Mesothelial cell of epicardium (in vitro differentiated cells): Measurements from ENCODE around the gene NGEF. TPM values are rescaled to one million over a fixed set of nuclear protein-coding genes. Genes with fewer than 3 reads are reported as not detected.

ENCODE experiments used
- DNase-seq, 2 experiments: peaks; one replicate each; pipeline ENCODE4 v3.0.0; 2021; ENCODE audit warnings: low spot score in 2 of 2; ENCODE audit not compliant: unreplicated experiment in 2 of 2
- H3K27ac Mint-ChIP-seq: 2 replicates; pipeline ENCODE4 v1.8.0; 2021; ENCODE audit warnings: mixed read lengths
- H3K27me3 Mint-ChIP-seq: 2 replicates; pipeline ENCODE4 v1.8.0; 2021; ENCODE audit warnings: low read depth, mixed read lengths
- H3K36me3 Mint-ChIP-seq: 2 replicates; pipeline ENCODE4 v1.8.0; 2021; ENCODE audit warnings: mixed read lengths
- H3K4me1 Mint-ChIP-seq: 2 replicates; pipeline ENCODE4 v1.8.0; 2021; ENCODE audit warnings: mixed read lengths
- H3K4me3 Mint-ChIP-seq: 2 replicates; pipeline ENCODE4 v1.8.0; 2021; ENCODE audit warnings: mild to moderate bottlenecking, moderate library complexity, mixed read lengths
- H3K9me3 Mint-ChIP-seq: 2 replicates; pipeline ENCODE4 v1.8.0; 2021; ENCODE audit warnings: mixed read lengths
- total RNA-seq: library from RNA; stranded (reverse); gene quantifications from 3 replicates; pipeline ENCODE4 v1.2.1, GENCODE V29; 2021
- TF ChIP-seq, protein P1 (sequence below): fragments of 200-600 bp; sonication (generic); IDR thresholded peaks from one replicate; pipeline ENCODE4 v1.5.0; 2021; ENCODE audit warnings: antibody characterized with exemption; ENCODE audit not compliant: unreplicated experiment

The NGEF gene
- total RNA-seq, 1 donor from 2014 or later: 0.51 TPM

DNA sequence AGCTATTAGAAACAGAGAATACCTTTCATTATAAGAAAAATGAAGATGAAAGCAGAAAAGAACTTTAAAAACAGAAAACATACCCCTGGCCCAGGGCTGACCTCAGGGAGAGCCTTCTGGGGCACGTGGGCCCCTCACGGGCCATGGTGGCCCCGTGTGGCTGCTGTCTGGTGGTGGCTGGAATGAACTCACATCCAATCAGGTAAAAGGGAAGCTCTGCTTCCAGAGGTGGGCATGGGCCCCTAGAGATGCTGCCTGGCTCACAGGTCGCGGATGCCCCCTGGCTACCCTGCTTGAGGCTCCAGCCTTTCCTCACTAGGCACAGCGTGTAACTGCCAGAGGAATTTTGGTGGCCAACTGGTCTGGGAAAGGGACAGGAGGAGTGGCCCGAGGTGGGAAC lies 126.4 kb downstream of the NGEF start:
- Mint-ChIP-seq H3K4me1 (peaks cover 29% of the 10 kb centered on the region), H3K9me3 (no peaks in the 10 kb centered on the region), H3K4me3 (no peak overlapping the region), H3K27ac (no peak overlapping the region), H3K36me3 (no peaks in the 10 kb centered on the region), H3K27me3 (no peaks in the 10 kb centered on the region)
- TF ChIP-seq, protein P1, sequence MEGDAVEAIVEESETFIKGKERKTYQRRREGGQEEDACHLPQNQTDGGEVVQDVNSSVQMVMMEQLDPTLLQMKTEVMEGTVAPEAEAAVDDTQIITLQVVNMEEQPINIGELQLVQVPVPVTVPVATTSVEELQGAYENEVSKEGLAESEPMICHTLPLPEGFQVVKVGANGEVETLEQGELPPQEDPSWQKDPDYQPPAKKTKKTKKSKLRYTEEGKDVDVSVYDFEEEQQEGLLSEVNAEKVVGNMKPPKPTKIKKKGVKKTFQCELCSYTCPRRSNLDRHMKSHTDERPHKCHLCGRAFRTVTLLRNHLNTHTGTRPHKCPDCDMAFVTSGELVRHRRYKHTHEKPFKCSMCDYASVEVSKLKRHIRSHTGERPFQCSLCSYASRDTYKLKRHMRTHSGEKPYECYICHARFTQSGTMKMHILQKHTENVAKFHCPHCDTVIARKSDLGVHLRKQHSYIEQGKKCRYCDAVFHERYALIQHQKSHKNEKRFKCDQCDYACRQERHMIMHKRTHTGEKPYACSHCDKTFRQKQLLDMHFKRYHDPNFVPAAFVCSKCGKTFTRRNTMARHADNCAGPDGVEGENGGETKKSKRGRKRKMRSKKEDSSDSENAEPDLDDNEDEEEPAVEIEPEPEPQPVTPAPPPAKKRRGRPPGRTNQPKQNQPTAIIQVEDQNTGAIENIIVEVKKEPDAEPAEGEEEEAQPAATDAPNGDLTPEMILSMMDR: no peak
- DNase-seq: no peak

- Mint-ChIP-seq H3K27me3 (no peaks in the 10 kb centered on the region), H3K4me3 (no peak overlapping the region), H3K36me3 (no peaks in the 10 kb centered on the region), H3K9me3 (no peaks in the 10 kb centered on the region), H3K4me1 (peaks cover 25% of the 10 kb centered on the region), H3K27ac (no peak overlapping the region)
- DNase-seq: no peak
- TF ChIP-seq, protein P1: no peak
Observed at GRCh38 chr2:232886176-232886575, 126.9 kb downstream of the NGEF start.

- H3K9me3 Mint-ChIP-seq: no peaks in the 10 kb centered on the region
- H3K4me1 Mint-ChIP-seq: peaks cover 17% of the 10 kb centered on the region
- no peak overlapping the region for H3K27ac Mint-ChIP-seq
- H3K36me3 Mint-ChIP-seq: no peaks in the 10 kb centered on the region
- H3K27me3 Mint-ChIP-seq: no peaks in the 10 kb centered on the region
- H3K4me3 Mint-ChIP-seq: no peak overlapping the region
- TF ChIP-seq, protein P1: no peak
- DNase-seq: no peak
Observed at GRCh38 chr2:232885264-232885961, 127.6 kb downstream of the NGEF start.

- peaks cover 15% of the 10 kb centered on the region for H3K4me1 Mint-ChIP-seq
- TF ChIP-seq, protein P1: no peak
- H3K27ac Mint-ChIP-seq: no peak overlapping the region
- H3K36me3 Mint-ChIP-seq: no peaks in the 10 kb centered on the region
- no peak for DNase-seq
- no peaks in the 10 kb centered on the region for H3K27me3 Mint-ChIP-seq
- no peak overlapping the region for H3K4me3 Mint-ChIP-seq
- no peaks in the 10 kb centered on the region for H3K9me3 Mint-ChIP-seq
Observed at GRCh38 chr2:232884549-232885263, 128.3 kb downstream of the NGEF start.

GRCh38 chr2:232884001-232884421 lies 129.0 kb downstream of the NGEF start:
- TF ChIP-seq, protein P1: no peak
- H3K4me3 Mint-ChIP-seq: no peak overlapping the region
- no peak for DNase-seq
- no peak overlapping the region for H3K27ac Mint-ChIP-seq
- no peaks in the 10 kb centered on the region for H3K9me3 Mint-ChIP-seq
- H3K27me3 Mint-ChIP-seq: no peaks in the 10 kb centered on the region
- H3K4me1 Mint-ChIP-seq: peaks cover 15% of the 10 kb centered on the region
- no peaks in the 10 kb centered on the region for H3K36me3 Mint-ChIP-seq
